ENCODE data around the gene GSTCD.
"Not testable (repeated sequence)": the region's sequence is repeated elsewhere in the genome, so short reads cannot be mapped to it uniquely, and the experiment has no call there.

GSTCD gene

DNA sequence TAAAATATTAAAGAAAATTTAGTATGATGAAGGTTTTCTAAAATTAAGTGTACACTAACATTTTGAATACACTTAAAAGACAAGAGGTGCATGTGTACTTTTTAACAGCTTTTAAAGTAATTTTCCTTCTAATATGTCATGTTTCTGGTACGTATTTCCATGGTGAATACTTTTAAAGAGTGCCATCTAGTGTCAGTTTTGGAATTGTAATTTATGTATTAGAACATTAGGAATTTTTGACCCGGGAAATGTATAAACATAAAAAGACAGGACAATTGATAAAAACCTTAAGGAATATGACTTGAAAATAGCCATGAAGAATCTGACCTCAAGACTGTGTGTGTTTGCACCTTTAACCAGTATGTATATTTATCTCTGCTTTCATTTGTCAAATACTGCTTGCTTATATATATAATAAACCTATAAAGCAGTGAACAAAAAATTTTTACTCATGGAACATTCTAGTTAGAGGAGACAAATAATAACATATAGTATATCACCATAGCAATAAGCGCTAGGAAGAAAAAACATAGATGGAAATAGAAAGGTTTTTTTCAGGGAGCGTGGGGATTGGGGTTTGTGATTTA lies 7.2 kb downstream of the GSTCD start:
- DNase-seq = peak; percentile 17

DNA sequence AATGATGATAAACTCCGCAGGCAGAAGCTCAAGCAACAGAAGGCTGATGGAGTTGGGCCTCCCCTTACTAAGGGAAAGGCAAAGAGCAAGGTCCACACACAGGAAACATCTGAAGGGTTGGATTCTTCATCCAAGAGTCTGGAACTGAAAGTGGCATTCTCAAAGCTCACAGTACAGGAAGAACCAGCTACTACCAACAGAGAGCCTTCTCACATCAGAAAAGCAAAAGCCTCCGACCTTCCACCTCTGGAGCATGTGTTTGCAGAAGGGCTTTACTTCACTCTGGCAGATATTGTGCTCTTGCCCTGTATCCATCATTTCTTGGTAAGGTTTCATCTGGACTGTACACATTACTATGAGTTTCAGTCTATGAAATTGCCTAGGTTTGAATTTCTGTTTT lies 10.6 kb downstream of the GSTCD start:
- DNase-seq = no peak

DNA sequence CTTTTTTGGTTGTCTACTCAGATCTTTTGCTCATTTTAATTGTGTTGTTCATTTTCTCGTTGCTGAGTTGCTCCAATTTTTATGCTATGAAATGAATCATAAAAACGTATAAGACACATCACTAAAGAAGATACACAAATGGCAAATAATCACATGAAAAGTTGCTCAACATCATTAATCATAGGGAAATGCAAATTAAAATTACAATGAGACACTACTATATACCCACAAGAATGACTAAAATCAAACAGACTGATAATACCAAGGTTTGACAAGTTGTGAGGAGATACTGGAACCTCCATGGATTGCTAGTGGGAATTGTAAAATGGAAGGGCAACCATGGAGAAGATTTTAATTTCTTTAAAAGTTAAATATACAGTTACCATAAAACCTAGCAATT lies 17.0 kb downstream of the GSTCD start:
- no peak for DNase-seq

DNA sequence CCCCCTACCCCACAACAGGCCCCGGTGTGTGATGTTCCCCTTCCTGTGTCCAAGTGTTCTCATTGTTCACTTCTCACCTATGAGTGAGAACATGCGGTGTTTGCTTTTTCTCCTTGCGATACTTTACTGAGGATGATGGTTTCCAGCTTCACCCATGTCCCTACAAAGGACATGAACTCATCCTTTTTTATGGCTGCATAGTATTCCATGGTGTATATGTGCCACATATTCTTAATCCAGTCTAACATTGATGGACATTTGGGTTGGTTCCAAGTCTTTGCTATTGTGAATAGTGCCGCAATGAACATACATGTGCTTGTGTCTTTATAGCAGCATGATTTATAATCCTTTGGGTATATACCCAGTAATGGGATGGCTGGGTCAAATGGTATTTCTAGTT lies 21.3 kb downstream of the GSTCD start:
- not testable (repeated sequence) for DNase-seq

DNA sequence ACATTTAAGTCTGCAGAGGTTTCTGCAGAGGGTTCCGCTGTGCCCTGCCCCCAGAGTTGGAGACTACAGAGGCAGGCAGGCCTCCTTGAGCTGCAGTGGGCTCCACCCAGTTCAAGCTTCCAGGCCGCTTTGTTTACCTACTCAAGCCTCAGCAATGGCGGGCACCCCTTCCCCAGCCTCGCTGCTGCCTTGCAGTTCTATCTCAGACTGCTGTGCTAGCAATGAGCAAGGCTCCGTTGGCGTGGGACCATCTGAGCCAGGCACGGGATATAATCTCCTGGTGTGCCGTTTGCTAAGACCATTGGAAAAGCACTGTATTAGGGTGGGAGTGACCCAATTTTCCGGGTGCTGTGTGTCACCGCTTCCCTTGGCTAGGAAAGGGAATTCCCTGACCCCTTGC lies 26.6 kb downstream of the GSTCD start:
- not testable (repeated sequence) for DNase-seq

DNA sequence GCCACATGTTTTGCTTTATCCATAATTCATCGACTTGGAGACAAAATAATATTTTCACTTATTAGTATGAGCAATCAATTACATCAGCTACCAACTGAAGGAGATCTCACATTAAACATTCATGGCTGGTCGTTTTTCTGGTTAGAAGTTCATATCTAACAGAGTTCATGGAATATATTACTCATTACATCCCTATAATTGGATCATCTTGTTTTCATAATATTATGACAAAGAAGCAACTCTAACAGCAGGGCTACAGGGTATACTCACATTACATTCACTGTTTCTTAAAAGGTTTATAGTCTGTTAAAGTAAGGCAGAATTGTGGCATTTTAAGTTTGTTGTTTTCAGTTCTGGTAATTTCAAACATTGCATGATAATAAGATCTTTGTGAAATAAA lies 33.0 kb downstream of the GSTCD start:
- DNase-seq = no peak

DNA sequence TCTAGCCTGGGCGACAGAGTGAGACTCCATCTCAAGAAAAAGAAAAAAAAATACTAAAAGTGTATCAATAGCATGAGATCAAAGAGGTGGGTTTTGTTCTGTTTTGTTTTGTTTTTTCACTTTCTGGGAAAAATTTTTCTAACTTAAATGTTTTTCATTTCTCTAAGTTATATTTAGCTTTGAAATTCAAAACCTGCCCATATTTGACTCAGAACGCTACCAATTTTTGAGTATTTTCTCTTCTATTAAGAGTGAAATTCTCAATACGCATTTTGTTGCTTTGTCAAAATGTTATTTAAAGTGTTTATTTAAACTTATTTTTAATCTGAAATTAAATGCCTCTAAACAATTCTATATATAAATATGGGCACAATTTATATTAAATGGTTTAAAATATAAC lies 39.6 kb downstream of the GSTCD start:
- DNase-seq = no peak

DNA sequence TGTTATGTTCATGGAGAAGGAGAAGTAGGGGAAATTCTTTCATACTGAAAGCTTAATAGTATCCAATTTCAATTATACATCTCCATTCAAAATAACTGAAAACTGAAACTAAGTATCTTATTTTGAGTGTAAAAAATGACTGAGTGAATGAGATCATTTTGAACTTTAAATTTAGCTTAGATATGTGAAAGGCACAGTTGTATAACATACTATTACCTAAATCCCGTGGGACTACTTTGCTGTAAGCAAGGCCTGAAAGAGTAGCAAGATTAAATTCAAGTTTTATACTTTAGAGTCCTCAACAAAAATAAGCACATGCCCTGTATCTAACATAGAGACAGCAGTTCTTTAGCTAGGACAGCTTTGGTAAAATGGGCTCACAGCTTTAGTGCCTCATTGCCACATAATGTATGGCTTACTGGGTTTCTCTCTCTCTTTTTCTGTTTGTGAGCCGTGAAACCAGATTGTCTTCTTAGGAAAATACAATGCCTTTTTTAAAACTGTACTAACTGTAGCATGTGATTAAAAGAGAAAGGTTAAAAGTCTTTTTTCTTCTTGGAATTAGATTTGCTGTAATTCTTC lies 43.2 kb downstream of the GSTCD start:
- no peak for DNase-seq

DNA sequence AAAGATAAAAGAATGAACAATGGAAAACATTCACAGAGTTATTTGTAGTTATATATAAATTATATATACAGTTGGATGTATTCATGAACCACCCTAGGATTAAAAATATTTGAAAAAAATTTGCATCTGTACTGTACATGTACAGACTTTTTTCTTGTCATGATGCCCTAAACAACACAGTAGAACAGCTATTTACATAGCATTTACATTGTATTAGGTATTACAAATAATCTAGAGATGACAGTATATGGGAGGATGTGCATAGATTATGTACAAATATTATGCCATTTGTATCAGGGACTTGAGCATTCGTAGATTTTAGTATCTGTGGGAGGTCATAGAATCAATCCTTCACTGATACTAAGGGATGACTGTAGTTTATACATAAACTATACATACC lies 44.8 kb downstream of the GSTCD start:
- DNase-seq = no peak

DNA sequence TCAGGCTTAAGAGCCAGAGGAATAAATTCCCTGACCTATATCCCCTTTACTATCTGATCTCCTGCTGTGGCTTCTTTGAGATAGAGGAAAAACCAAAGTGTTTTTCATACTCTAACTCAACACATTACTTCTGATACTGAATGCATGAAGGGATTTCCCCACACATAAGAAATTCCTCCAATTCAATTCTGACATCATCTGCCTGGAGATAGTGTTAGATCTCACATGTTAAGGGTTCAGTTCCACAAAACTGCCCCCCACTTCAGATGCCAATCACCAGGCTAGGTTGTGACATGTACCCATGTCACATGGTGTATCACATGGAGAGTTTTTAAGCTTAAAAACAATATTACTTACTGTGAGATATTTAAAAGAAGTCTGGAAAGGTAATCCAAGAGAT lies 46.8 kb downstream of the GSTCD start:
- no peak for DNase-seq

DNA sequence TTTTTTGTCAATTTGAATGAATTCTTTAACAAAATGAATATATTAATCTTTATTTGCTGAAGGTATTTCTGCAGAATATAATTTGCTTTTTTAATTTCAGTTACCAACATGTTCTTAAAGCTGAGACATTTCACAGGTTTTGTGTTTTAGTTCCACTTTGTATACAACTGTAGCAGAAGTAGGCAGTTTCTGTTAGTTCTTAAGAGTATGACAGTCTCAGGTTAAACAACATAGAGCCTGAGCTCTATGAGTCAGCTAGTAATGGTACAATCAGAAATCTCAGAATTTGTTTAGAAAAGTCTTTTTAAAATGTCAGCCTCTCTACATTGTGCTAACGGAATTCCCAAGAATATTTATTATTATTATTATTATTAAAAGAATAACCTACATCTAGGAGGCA lies 50.4 kb downstream of the GSTCD start:
- DNase-seq = no peak

DNA sequence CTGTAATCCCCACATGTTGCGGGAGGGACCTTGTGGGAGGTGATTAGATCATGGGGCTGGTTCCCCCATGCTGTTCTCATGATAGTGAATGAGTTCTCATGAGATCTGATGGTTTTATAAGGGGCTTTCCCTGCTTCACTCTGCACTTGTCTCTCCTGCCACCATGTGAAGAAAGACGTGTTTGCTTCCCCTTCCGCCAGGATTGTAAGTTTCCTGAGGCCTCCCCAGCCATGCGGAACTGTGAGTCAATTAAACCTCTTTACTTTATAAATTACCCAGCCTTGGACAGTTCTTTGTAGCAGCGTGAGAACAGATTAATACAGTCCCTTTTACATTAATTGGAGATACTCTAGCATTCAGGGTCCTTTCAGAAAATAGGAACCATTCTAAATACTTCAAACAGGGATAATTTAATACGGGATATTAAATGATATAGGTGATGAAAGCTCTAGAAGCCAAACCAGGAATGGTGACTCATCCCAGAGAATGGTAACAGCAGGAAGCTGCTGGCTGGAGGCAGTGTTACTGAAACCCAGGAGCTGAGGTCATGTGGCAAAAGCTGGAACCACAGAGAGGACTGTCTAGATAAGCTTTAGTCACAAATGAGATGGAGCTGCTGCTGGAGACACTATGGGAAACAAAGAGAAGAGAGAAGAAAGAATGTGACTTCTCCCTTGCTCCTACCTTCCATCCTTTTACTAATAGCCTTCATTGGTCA lies 57.3 kb downstream of the GSTCD start:
- DNase-seq = no peak

DNA sequence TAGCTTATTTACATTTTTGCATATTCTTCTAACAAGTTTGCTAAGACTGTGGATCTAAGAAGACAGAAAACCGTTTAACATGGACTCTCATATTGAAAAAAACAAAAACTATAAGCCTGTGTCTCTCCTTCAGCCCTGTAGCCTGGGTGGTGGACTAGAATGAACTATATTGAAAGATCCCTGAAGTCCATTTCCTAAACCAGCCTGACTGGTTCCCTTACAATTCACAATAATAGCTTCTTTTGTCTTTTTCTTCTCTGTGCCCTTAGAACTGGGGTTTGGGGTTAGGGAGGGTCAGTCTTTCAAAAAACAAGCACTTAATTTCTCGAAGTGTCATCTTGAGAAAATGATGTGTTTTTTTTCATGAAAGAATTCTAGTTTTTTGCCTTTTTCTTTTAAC lies 59.0 kb downstream of the GSTCD start:
- DNase-seq = no peak

DNA sequence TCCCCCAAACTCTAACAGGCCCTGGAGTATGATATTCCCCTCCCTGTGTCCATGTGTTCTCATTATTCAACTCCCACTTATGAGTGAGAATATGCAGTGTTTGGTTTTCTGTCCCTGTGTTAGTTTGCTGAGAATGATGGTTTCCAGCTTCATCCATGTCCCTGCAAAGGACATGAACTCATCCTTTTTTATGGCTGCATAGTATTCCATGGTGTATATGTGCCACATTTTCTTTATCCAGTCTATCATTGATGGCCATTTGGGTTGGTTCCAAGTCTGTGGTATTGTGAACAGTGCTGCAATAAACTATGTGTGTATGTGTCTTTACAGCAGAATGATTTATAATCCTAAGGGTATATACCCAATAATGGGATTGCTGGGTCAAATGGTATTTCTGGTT lies 61.9 kb downstream of the GSTCD start:
- not testable (repeated sequence) for DNase-seq

DNA sequence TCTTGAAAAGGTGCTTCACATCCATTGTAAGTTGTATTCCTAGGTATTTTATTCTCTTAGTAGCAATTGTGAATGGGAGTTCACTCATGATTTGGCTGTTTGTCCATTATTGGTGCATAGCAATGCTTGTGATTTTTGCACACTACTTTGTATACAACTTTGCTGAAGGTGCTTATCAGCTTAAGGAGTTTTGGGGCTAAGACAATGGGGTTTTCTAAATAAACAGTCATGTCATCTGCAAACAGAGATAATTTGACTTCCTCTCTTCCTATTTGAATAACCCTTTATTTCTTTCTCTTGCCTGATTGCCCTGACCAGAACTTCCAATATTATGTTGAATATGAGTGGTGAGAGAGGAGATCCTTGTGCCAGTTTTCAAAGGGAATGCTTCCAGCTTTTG lies 63.5 kb downstream of the GSTCD start:
- DNase-seq = not testable (repeated sequence)

DNA sequence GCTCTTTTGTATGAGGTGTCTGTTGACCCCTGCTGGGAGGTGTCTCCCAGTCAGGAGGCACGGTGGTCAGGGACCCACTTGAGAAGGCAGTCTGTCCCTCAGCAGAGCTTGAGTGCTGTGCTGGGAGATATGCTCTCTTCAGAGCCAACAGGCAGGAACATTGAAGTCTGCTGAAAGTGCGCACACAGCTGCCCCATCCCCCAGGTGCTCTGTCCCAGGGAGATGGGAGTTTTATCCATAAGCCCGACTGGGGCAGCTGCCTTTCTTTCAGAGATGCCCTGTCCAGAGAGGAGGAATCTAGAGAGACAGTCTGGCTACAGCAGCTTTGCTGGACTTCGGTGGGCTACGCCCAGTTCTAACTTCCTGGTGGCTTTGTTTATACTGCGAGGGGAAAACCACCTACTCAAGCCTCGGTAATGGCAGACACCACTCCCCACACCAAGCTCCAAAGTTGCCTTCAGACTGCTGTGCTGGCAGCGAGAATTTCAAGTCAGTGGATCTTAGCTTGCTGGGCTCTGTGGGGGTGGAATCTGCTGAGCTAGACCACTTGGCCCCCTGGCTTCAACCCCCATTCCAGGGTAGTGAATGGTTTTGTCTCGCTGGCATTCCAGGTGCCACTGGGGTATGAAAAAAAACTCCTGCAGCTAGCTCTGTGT lies 67.3 kb downstream of the GSTCD start:
- DNase-seq = not testable (repeated sequence)

DNA sequence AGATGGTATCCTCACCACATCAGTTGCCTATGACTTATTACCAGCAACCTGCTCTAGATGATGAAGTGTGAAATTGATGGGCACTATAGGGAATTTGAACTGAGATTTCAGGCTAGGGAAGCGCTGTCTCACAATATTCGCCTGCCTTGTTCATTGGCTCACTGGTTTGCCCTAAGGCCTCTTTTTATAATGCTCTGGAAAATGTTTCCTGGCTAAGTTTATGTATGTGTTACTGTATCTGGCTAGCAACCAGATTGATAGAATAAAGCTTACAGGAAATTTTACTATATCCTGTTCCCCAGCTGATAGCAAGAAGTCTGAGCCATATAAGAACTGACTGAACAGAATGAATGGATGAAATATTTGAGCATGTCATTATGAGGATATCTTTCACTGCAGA lies 71.6 kb downstream of the GSTCD start:
- no peak for DNase-seq

DNA sequence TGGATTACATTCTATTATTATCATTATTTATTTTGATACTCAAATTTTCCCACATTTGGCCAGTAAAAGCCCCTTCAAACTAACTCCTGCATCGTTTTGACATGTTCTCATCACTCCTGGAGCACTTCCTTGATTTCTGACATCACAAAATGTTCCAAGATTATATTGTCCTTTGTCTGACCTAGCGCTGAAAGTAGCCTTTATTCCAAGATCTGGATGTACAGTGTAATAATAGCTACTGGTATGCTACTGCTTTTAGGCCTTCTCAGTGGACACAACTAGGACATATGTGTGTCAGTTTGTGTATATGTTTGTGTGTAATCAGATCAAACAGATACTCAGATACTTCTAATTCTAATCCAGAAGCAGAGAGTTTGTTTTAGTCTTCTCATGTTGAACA lies 76.2 kb downstream of the GSTCD start:
- no peak for DNase-seq

DNA sequence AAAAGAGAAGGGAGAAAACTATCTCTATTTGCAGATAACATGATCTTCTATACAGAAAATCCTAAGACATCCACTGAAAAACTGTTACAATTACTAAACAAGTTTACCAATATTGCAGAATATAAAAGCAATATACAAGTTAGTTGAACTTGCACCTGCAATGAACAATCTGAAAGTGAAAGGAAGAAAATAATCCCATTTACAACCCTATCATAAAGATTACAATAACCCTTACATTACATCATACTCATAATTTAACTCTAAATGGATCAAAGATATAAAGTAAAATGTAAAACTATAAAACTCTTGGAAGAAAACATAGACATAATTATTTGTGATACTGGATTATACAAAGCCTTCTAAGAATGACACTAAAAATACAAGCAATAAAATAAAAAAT lies 77.2 kb downstream of the GSTCD start:
- DNase-seq = no peak

DNA sequence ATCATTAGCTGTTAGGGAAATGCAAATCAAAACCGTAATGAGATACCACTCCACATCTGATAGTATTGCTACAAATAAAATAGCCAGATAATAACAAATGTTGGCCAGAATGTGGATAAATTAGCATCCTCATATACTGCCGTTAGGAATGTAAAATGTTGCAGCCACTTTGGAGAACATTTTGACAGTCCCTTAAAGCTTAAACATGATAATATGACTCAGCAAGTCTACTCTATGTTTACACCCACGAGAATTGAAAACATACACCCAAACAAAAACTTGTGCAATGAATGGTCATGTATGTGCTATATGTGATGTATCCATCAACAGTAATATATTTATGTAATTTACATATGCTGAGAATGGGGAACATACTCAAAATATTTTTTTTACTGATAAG lies 78.2 kb downstream of the GSTCD start:
- DNase-seq = no peak

DNA sequence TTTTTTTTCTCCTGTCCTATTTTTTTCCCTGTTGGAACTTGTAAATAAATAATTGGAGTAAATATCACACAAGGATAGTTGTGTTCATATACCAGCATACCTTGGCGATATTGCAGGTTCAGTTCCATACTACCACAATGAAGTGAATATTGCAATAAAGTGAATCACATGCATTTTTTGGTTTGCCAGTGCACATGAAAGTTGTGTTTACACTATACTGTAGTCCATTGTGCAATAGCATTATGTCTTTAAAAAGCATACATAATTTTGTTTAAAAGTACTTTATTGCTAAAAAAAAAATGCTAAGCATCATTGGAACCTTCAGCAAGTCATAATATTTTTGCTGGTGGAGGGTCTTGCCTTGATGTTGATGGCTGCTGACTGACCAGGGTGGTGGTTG lies 88.6 kb downstream of the GSTCD start:
- no peak for DNase-seq

DNA sequence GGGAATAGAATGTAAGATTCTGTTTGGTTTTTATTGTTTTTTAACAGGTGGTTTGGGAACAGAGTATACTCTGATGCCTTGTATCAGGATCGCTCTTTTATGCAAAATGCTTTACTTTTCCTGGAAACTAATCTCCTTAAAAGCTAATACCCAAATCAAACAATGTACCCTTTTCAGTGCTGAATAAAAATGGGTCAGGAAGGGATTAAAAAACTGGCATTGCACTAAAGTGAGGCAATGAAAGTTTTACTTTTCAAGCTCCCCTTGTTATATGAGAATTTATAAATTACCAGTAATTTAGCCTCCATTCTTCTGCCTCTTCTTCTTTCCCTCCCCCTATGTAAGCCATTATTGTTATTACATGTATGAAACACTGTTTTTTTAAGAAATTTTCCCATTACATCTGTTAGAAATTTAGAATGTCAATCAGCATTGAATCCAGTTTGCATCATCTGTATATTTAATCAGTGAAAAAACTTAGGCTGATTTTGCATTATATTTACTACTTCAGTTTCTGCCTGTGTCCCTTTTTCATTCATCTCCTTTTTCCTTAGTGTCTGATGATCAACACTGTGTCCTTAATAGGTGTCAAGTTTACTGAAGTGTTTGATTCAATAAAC lies 97.0 kb downstream of the GSTCD start:
- DNase-seq = no peak

DNA sequence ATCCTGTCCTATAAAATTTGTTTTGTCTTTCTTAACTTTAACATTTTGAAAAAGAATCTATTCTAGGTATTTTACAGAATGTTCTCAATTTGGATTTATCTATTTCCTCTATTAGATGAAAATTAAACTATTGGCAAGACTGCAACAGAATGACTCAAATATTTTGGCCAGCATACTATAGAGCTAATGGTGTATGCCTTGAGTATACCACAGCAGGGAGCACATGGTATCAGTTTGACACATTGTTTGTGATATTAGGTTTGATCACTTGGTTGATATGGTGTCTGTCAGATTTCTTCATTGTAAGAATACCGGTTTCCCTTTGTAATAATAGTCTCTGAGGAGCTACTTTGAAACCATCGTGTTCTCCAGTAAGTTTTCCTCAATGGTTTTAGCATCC lies 98.9 kb downstream of the GSTCD start:
- DNase-seq = no peak
